ENCODE measurements around the gene CA12. TPM values are rescaled to one million over a fixed set of nuclear protein-coding genes. Genes with fewer than 3 reads are reported as not detected.

CA12 gene
- total and polyA plus RNA-seq, 9 donors, result 0.16 to 10.5 (median 3.5) TPM; not detected in 1

DNA sequence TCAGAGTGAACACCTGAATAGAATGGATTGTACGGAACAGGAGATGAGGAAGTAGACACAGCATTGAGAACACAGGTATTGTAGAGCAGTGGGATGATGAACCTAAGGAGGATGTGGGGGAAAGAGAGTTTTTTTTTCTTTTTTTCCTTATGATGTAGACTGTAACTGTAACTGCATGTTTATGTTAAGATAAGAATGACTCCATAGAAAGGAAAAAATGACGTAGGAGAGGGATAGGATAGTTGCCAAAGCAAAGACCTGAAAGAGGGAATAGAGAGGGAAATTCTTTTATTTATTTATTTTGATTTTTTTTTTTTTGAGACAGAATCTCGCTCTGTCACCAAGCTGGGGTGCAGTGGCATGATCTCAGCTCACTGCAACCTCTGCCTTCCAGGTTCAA lies 71.0 kb downstream of the CA12 start:
- Histone ChIP-seq H3K4me1 (ENCODE audit: insufficient read depth) (no peaks in the 10 kb centered on the region), H3K27me3 (no peaks in the 10 kb centered on the region), H3K36me3 (no peaks in the 10 kb centered on the region), H3K4me3 (no peak overlapping the region), H3K9me3 (no peaks in the 10 kb centered on the region), H3K27ac (no peak overlapping the region)
- DNase-seq, result no peak
- 82 to 88% (median 82%) methylated on average over 3 of the region's 3 CpGs for WGBS, 3 donors
- TF ChIP-seq, protein P1, sequence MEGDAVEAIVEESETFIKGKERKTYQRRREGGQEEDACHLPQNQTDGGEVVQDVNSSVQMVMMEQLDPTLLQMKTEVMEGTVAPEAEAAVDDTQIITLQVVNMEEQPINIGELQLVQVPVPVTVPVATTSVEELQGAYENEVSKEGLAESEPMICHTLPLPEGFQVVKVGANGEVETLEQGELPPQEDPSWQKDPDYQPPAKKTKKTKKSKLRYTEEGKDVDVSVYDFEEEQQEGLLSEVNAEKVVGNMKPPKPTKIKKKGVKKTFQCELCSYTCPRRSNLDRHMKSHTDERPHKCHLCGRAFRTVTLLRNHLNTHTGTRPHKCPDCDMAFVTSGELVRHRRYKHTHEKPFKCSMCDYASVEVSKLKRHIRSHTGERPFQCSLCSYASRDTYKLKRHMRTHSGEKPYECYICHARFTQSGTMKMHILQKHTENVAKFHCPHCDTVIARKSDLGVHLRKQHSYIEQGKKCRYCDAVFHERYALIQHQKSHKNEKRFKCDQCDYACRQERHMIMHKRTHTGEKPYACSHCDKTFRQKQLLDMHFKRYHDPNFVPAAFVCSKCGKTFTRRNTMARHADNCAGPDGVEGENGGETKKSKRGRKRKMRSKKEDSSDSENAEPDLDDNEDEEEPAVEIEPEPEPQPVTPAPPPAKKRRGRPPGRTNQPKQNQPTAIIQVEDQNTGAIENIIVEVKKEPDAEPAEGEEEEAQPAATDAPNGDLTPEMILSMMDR (IDR thresholded peaks at IDR 0.05), result no peak
- TF ChIP-seq EP300 (IDR thresholded peaks at IDR 0.05) (no peak), POLR2A (IDR thresholded peaks at IDR 0.05) (no peak)
- intact Hi-C loops (cut with DNase I), result no loop called here

DNA sequence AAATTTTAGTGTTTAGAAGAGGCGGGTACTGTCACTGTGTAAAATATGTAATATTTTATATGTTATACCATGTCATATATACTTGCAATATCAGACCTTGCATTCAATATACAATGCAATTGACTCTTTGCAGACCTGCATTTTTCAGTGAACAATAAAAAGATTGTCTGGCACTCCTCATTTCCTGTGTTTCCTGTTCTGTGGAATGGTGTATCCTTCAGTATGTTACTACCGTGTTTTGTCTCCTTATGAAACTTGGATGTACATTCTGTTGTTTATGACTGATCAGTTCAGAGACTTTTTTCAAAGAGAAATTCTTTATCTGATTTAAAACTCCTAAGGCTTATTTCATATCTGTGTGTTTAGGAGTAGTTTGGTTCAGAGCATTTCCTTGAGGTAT lies 72.7 kb downstream of the CA12 start:
- no peaks in the 10 kb centered on the region for H3K27me3 ChIP-seq
- no peaks in the 10 kb centered on the region for H3K4me1 ChIP-seq (ENCODE audit: insufficient read depth)
- TF ChIP-seq POLR2A (IDR thresholded peaks at IDR 0.05) (no peak), EP300 (IDR thresholded peaks at IDR 0.05) (no peak)
- TF ChIP-seq, protein P1 (IDR thresholded peaks at IDR 0.05), result no peak
- intact Hi-C loops (cut with DNase I), result no loop called here
- H3K9me3 ChIP-seq, result no peaks in the 10 kb centered on the region
- no peak for DNase-seq
- no peaks in the 10 kb centered on the region for H3K36me3 ChIP-seq
- 84 to 91% (median 88%) methylated on average over 2 of the region's 2 CpGs for WGBS, 3 donors
- H3K27ac ChIP-seq, result no peak overlapping the region
- no peak overlapping the region for H3K4me3 ChIP-seq

DNA sequence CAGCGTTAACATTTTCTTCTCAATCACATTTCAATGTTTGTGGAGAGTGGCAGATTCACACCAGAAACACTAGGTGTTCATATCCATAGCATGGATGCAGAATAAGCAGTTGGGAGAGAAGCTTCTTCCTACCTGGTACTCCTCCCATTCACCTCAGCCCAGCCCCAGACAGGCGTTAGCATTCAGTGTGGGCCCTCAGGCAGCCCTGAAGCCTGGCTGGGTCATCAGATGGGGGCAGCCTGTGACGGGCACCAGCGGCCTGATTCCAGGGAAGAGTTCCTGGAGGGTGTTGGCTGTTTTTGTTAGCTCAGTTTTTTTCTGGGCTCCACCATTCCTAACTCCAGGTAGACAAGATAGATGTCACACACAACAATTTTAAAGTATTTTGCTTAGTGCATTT lies 73.2 kb downstream of the CA12 start:
- no peak for DNase-seq
- no peaks in the 10 kb centered on the region for H3K36me3 ChIP-seq
- no peaks in the 10 kb centered on the region for H3K4me1 ChIP-seq (ENCODE audit: insufficient read depth)
- TF ChIP-seq POLR2A (IDR thresholded peaks at IDR 0.05) (no peak), EP300 (IDR thresholded peaks at IDR 0.05) (no peak)
- TF ChIP-seq, protein P1 (IDR thresholded peaks at IDR 0.05), result no peak
- 83 to 94% (median 91%) methylated on average over 4 of the region's 4 CpGs for WGBS, 3 donors
- intact Hi-C loops (cut with DNase I), result no loop called here
- H3K27me3 ChIP-seq, result no peaks in the 10 kb centered on the region
- H3K4me3 ChIP-seq, result no peak overlapping the region
- no peak overlapping the region for H3K27ac ChIP-seq
- H3K9me3 ChIP-seq, result no peaks in the 10 kb centered on the region

DNA sequence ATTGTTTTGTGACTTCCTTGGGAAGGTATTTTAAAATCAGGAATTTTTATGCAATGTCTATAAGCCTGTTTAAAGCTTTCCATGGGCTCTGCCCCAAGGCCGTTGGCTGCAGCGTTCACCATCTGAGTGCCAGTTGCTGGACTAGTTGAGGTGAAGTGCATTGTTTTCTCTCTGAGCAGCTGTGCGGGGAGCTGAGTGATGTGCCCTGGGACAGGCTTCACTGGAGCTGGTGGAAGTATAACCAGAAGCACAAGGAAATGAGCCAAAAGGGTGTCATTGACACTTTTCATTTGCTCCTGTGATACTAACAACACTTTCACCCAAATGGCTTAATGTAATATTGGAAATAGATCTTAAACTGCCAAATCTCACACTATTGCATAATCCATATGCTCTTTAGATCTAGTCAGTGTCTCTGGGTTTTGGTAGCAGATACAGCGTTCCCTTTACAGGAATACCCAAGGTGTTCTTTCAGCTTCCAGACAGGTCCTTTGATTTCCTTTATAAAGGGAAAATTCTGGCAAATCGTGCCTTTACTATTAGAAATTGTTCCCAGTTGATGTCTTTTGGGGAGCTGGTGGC lies 75.1 kb downstream of the CA12 start:
- 88 to 94% (median 90%) methylated on average over 5 of the region's 5 CpGs for whole genome bisulfite sequencing, 3 donors
- intact Hi-C loops (cut with DNase I), result no loop called here

More for the DNA sequence above, 75.1 kb downstream of the CA12 start:
- Histone ChIP-seq H3K4me1 (ENCODE audit: insufficient read depth) (no peaks in the 10 kb centered on the region), H3K4me3 (no peak overlapping the region), H3K27me3 (no peaks in the 10 kb centered on the region), H3K36me3 (no peaks in the 10 kb centered on the region), H3K27ac (no peak overlapping the region), H3K9me3 (no peaks in the 10 kb centered on the region)
- DNase-seq, result no peak
- TF ChIP-seq, protein P1 (IDR thresholded peaks at IDR 0.05), result no peak
- TF ChIP-seq POLR2A (IDR thresholded peaks at IDR 0.05), result no peak
- TF ChIP-seq EP300 (IDR thresholded peaks at IDR 0.05), result no peak

Data from ovary (tissue), 9 donors.